IMR-90 (cell line): ENCODE measurements around the gene PIEZO1. TPM values are rescaled to one million over a fixed set of nuclear protein-coding genes. Genes with fewer than 3 reads are reported as not detected.

ENCODE experiments used
- ATAC-seq: fragments of 200-7000 bp; cut with Tn5 transposase; 2 replicates; pipeline ENCODE4 v1.9.1; 2020; ENCODE audit warnings: low read depth, mild to moderate bottlenecking, moderate library complexity
- BruUV-seq: library from RNA; stranded (reverse); fragments of 400-500 nt; replicated peaks from 2 replicates; lab custom pipeline; 2021; lab: Mats Ljungman, UMichigan
- CTCF ChIA-PET: fragments of 300-600 bp; formaldehyde crosslinking; extraction: SDS; loops from one replicate; lab custom pipeline; 2021; ENCODE audit warnings: antibody characterized with exemption; lab: Yijun Ruan, JAX
- POLR2A ChIA-PET: fragments of 300-600 bp; sonication (Branson Sonifier 250); formaldehyde crosslinking; loops from one replicate; lab custom pipeline; 2022; ENCODE audit warnings: antibody characterized with exemption; ENCODE audit not compliant: unreplicated experiment; lab: Charles Lee
- DNase-seq: peaks from one replicate; pipeline ENCODE4 v3.0.0; 2013
- H2AFZ ChIP-seq: replicated peaks from 2 replicates; pipeline ENCODE3; 2013; ENCODE audit warnings: low read length, mild to moderate bottlenecking; ENCODE audit not compliant: poor library complexity
- H2AK5ac ChIP-seq: 2 replicates; pipeline ENCODE4 v1.6.1; 2013; ENCODE audit warnings: low read depth, low read length, inconsistent platforms
- H2AK9ac ChIP-seq: replicated peaks from 2 replicates; pipeline ENCODE3; 2013; ENCODE audit warnings: mild to moderate bottlenecking, low read depth, low read length, moderate library complexity; ENCODE audit not compliant: poor library complexity
- H2BK120ac ChIP-seq: 2 replicates; pipeline ENCODE4 v1.6.1; 2013; ENCODE audit warnings: low read depth, low read length, inconsistent platforms
- H2BK15ac ChIP-seq: 3 replicates; pipeline ENCODE4 v1.6.1; 2013; ENCODE audit warnings: low read depth, low read length, inconsistent platforms
- H2BK20ac ChIP-seq: 2 replicates; pipeline ENCODE4 v1.6.1; 2013; ENCODE audit warnings: low read depth, mild to moderate bottlenecking, inconsistent platforms, low read length, moderate library complexity
- H2BK5ac ChIP-seq: 2 replicates; pipeline ENCODE4 v1.6.1; 2013; ENCODE audit warnings: mild to moderate bottlenecking, low read depth, low read length, inconsistent platforms; ENCODE audit not compliant: poor library complexity, severe bottlenecking
- H3K14ac ChIP-seq: replicated peaks from 2 replicates; pipeline ENCODE4 v1.6.1; 2013; ENCODE audit warnings: low read depth, low read length, inconsistent platforms
- H3K18ac ChIP-seq: 2 replicates; pipeline ENCODE4 v1.6.1; 2013; ENCODE audit warnings: low read depth, low read length, control low read depth
- H3K23ac ChIP-seq: 2 replicates; pipeline ENCODE4 v1.6.1; 2013; ENCODE audit warnings: low read depth, low read length, inconsistent platforms
- H3K27ac ChIP-seq: 2 replicates; pipeline ENCODE4 v1.5.1; 2013; ENCODE audit warnings: mild to moderate bottlenecking, control low read depth, low read length; ENCODE audit not compliant: insufficient read depth
- H3K27me3 ChIP-seq: 2 replicates; pipeline ENCODE4 v1.6.1; 2013; ENCODE audit warnings: low read length; ENCODE audit not compliant: control insufficient read depth, insufficient read depth
- H3K36me3 ChIP-seq: 2 replicates; pipeline ENCODE4 v1.6.1; 2013; ENCODE audit warnings: low read length, mixed read lengths; ENCODE audit not compliant: control insufficient read depth, insufficient read depth
- H3K4ac ChIP-seq: 2 replicates; pipeline ENCODE4 v1.6.1; 2013; ENCODE audit warnings: low read depth, low read length, inconsistent platforms
- H3K4me1 ChIP-seq: 2 replicates; pipeline ENCODE4 v1.6.1; 2013; ENCODE audit warnings: low read length, mixed read lengths; ENCODE audit not compliant: control insufficient read depth, insufficient read depth
- H3K4me2 ChIP-seq: 2 replicates; pipeline ENCODE4 v1.6.1; 2013; ENCODE audit warnings: low read depth, mild to moderate bottlenecking, control low read depth, low read length, moderate library complexity
- H3K4me3 ChIP-seq: 2 replicates; pipeline ENCODE4 v1.5.1; 2013; ENCODE audit warnings: low read depth, mild to moderate bottlenecking, control low read depth, low read length, moderate library complexity; ENCODE audit not compliant: insufficient read depth
- H3K56ac ChIP-seq: 2 replicates; pipeline ENCODE4 v1.6.1; 2013; ENCODE audit warnings: low read length, inconsistent platforms; ENCODE audit not compliant: insufficient read depth; ENCODE audit errors: extremely low read depth
- H3K79me1 ChIP-seq, 2 experiments: 2 replicates each; pipeline ENCODE4 v1.6.1; 2013; ENCODE audit warnings: low read length in 2 of 2, inconsistent platforms in 1 of 2, low read depth in 1 of 2
- H3K9ac ChIP-seq: 2 replicates; pipeline ENCODE4 v1.6.1; 2013; ENCODE audit warnings: low read depth, low read length, control low read depth
- H3K9me1 ChIP-seq: 2 replicates; pipeline ENCODE4 v1.6.1; 2013; ENCODE audit warnings: low read length, inconsistent platforms; ENCODE audit not compliant: insufficient read depth
- H3K9me3 ChIP-seq: 2 replicates; pipeline ENCODE4 v1.6.1; 2013; ENCODE audit warnings: low read length; ENCODE audit not compliant: control insufficient read depth, insufficient read depth
- H4K20me1 ChIP-seq: 2 replicates; pipeline ENCODE4 v1.6.1; 2013; ENCODE audit warnings: low read length, inconsistent platforms; ENCODE audit not compliant: insufficient read depth
- H4K5ac ChIP-seq: 2 replicates; pipeline ENCODE4 v1.6.1; 2013; ENCODE audit warnings: mild to moderate bottlenecking, low read depth, low read length, control low read depth
- H4K8ac ChIP-seq, 2 experiments: 2 replicates each; pipeline ENCODE4 v1.6.1; 2013; ENCODE audit warnings: low read depth in 2 of 2, low read length in 2 of 2, control low read depth in 1 of 2, inconsistent platforms in 1 of 2
- H4K91ac ChIP-seq: 2 replicates; pipeline ENCODE4 v1.6.1; 2013; ENCODE audit warnings: low read depth, low read length, inconsistent platforms; ENCODE audit not compliant: insufficient read depth
- CEBPB ChIP-seq: IDR thresholded peaks from 2 replicates; pipeline ENCODE4 v1.6.1; 2012; ENCODE audit warnings: low read depth, low read length, improper control_type of control experiment
- CHD1 ChIP-seq: IDR thresholded peaks from 2 replicates; pipeline ENCODE4 v1.6.1; 2012; ENCODE audit warnings: low read depth, low read length, improper control_type of control experiment
- FOS ChIP-seq: fragments of 150-350 bp; IDR thresholded peaks from 2 replicates; pipeline ENCODE4 v1.6.1; 2016; ENCODE audit warnings: low read depth, low read length
- MAFK ChIP-seq: IDR thresholded peaks from 2 replicates; pipeline ENCODE4 v1.6.1; 2012; ENCODE audit warnings: low read depth, low read length, improper control_type of control experiment
- WGBS, 2 experiments: methylation state at CpG; one replicate each; pipeline versions ENCODE4 v1.1.5 to v1.1.7; 2013; ENCODE audit warnings: missing lambda C conversion rate in 2 of 2; ENCODE audit not compliant: insufficient read length in 1 of 2; ENCODE audit errors: extremely low coverage in 2 of 2; 5-methylcytosine and 5-hydroxymethylcytosine counted together
- dilution Hi-C: fragments of 300-500 bp; cut with HindIII; formaldehyde crosslinking; loops from one replicate; pipeline ENCODE4 v1.14.3; 2018; ENCODE audit warnings: low sequenced_read_pairs; ENCODE audit not compliant: unreplicated experiment
- in situ Hi-C: fragments of 300-500 bp; cut with MboI; formaldehyde crosslinking; loops from 3 replicates; pipeline ENCODE4 v1.14.3; 2019; ENCODE audit warnings: low sequenced_read_pairs, inconsistent platforms, mixed read lengths
- intact Hi-C: fragments of 100-400 bp; cut with micrococcal nuclease; formaldehyde crosslinking; loops from 2 replicates; pipeline ENCODE4 v1.10.0; 2022
- polyA plus RNA-seq, 3 experiments: library from polyadenylated mRNA; depleted of rRNA; stranded (reverse); fragments of >200 nt; gene quantifications; 2 replicates each; pipeline ENCODE4 v1.2.3, GENCODE V29; 2012; ENCODE audit warnings: low replicate concordance in 1 of 3
- total RNA-seq: library from RNA; depleted of rRNA; stranded (reverse); fragments of >200 nt; gene quantifications from 2 replicates; pipeline ENCODE4 v1.2.3, GENCODE V29; 2012

Gene PIEZO1
- total and polyA plus RNA-seq, 2 of the 4 experiments (the other 2 are of a cell fraction), result 36.2 to 372 TPM

DNA sequence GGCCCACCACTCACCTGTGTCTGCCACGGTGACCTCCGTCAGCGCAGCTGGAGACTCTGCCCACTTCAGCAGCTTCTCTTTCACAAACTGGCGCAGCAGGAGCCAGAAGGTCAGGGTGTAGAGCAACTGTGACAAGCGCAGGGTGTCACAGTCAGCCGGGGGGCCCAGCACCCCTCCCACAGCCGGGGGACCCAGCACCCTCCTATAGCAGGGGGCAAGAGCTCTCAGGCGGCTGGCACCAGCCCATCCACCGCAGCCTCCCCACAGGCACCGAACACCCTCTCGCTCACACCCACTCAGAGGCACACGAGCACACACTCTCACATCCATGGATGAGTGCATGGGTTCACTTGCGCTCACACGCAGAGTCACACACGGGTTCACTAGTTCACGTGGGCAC lies 49.9 kb downstream of the PIEZO1 start:
- ChIA-PET POLR2A (no interaction called here), CTCF (no interaction called here)
- Histone ChIP-seq H3K27ac (no peak overlapping the region), H3K4me3 (no peak overlapping the region), H3K9me3 (no peaks in the 10 kb centered on the region), H4K8ac (no peak overlapping the region), H3K79me1 (peaks cover 3 to 54% of the 10 kb centered on the region in 2 experiments; a peak in 3 of 4 replicates), H4K20me1 (peaks cover 60% of the 10 kb centered on the region), H2BK20ac (no peak overlapping the region), H3K56ac (no peak overlapping the region), H2AK9ac (peak overlapping the region; percentile 55), H3K9ac (no peak overlapping the region), H3K23ac (no peak overlapping the region), H3K4ac (no peak overlapping the region), H2BK15ac (no peak overlapping the region), H4K91ac (no peak overlapping the region), H3K9me1 (no peaks in the 10 kb centered on the region; the same call in 1 of the 2 replicates), H4K5ac (no peak overlapping the region), H3K36me3 (peaks cover 68% of the 10 kb centered on the region), H3K27me3 (no peaks in the 10 kb centered on the region), H2AFZ (peak overlapping the region; percentile 5), H2BK5ac (no peak overlapping the region), H3K4me1 (no peaks in the 10 kb centered on the region), H2BK120ac (no peak overlapping the region), H3K14ac (no peak overlapping the region), H3K4me2 (no peak overlapping the region), H2AK5ac (no peak overlapping the region), H3K18ac (no peak overlapping the region)
- WGBS, 2 experiments, result 94% methylated on average over 9 of the region's 16 CpGs; no CpG with 5 or more reads in 1 of the 2 experiments
- dilution Hi-C loops (no loop called here), in situ Hi-C loops (no loop called here), intact Hi-C loops (no loop called here)
- TF ChIP-seq MAFK (no peak), CEBPB (no peak), CHD1 (no peak), FOS (no peak)
- DNase-seq (no peak), ATAC-seq (no peak)
- no TSS peak for BruUV-seq
